HG03432 (cell line): ENCODE measurements around the gene ZBTB7B.

Source experiments
- ATAC-seq: cut with Tn5 transposase; IDR thresholded peaks from one replicate; pipeline ENCODE4 v1.9.1; 2021; ENCODE audit warnings: mild to moderate bottlenecking, moderate library complexity; ENCODE audit not compliant: unreplicated experiment

Gene ZBTB7B

GRCh38 chr1:155002464-155003226 lies at the start of gene ZBTB7B:
Gene ZBTB7B, plus strand, starts transcription at chr1:155002802. Its CDS starts 11,859 bp downstream, at chr1:155014661.
- peak; percentile 0 for ATAC-seq

- no peak for ATAC-seq
Measured at GRCh38 chr1:154953611-154954038, 49.0 kb upstream of the ZBTB7B start.

GRCh38 chr1:154954541-154954940 lies 48.1 kb upstream of the ZBTB7B start:
- no peak for ATAC-seq

- peak; percentile 50 for ATAC-seq
Measured at GRCh38 chr1:154955039-154955717, 47.4 kb upstream of the ZBTB7B start.

- ATAC-seq, result peak; percentile 61
Measured at GRCh38 chr1:154955718-154956543, 46.7 kb upstream of the ZBTB7B start, which contains the start of gene PBXIP1. Gene PBXIP1, minus strand, starts transcription at chr1:154956099. Its CDS starts 2,378 bp downstream, at chr1:154953721.

GRCh38 chr1:154956544-154956941 lies 46.1 kb upstream of the ZBTB7B start:
- ATAC-seq, result no peak

GRCh38 chr1:154957091-154957657 lies 45.4 kb upstream of the ZBTB7B start:
- no peak for ATAC-seq

- ATAC-seq, result no peak
Measured at GRCh38 chr1:154958036-154958435, 44.6 kb upstream of the ZBTB7B start.

- no peak for ATAC-seq
Measured at GRCh38 chr1:154958681-154959425, 43.7 kb upstream of the ZBTB7B start.

- ATAC-seq, result no peak
Measured at GRCh38 chr1:154959426-154959780, 43.2 kb upstream of the ZBTB7B start.

GRCh38 chr1:154960446-154961136 lies 42.0 kb upstream of the ZBTB7B start:
- no peak for ATAC-seq

- peak; percentile 77 for ATAC-seq
Measured at GRCh38 chr1:154961207-154962155, 41.1 kb upstream of the ZBTB7B start, which contains the start of gene PYGO2. Gene PYGO2, minus strand, starts transcription at chr1:154961782. Its CDS starts 206 bp downstream, at chr1:154961576.

- peak; percentile 10 for ATAC-seq
Measured at GRCh38 chr1:154962156-154962749, 40.3 kb upstream of the ZBTB7B start.

GRCh38 chr1:154962795-154963330 lies 39.7 kb upstream of the ZBTB7B start:
- no peak for ATAC-seq

- no peak for ATAC-seq
Measured at GRCh38 chr1:154963643-154964042, 39.0 kb upstream of the ZBTB7B start.

- no peak for ATAC-seq
Measured at GRCh38 chr1:154964359-154964758, 38.2 kb upstream of the ZBTB7B start.

- no peak for ATAC-seq
Measured at GRCh38 chr1:154966111-154966510, 36.5 kb upstream of the ZBTB7B start.
